Smooth muscle cell (in vitro differentiated cells): ENCODE measurements around the gene SEMA4B. TPM values are rescaled to one million over a fixed set of nuclear protein-coding genes. Genes with fewer than 3 reads are reported as not detected.

Experiments
- DNase-seq: peaks from one replicate; lab custom pipeline; 2025; ENCODE audit not compliant: unreplicated experiment; lab: John Stamatoyannopoulos, UW
- H2AFZ ChIP-seq: fragments of 200-600 bp; sonication (generic); 2 replicates; pipeline ENCODE4 v1.6.0; 2016; ENCODE audit warnings: antibody characterized with exemption, low read depth, mild to moderate bottlenecking
- H3F3A ChIP-seq: fragments of 200-600 bp; sonication (generic); 2 replicates; pipeline ENCODE4 v1.6.0; 2017; ENCODE audit warnings: antibody characterized with exemption, low read depth
- H3K27ac ChIP-seq: fragments of 200-600 bp; sonication (generic); 2 replicates; pipeline ENCODE4 v1.5.1; 2016; ENCODE audit warnings: low read depth, mild to moderate bottlenecking
- H3K27me3 ChIP-seq: fragments of 200-600 bp; sonication (generic); 2 replicates; pipeline ENCODE4 v1.6.1; 2016; ENCODE audit warnings: low read depth, mild to moderate bottlenecking
- H3K36me3 ChIP-seq: fragments of 200-600 bp; sonication (generic); 2 replicates; pipeline ENCODE4 v1.5.1; 2016; ENCODE audit warnings: low read depth
- H3K4me1 ChIP-seq: fragments of 200-600 bp; sonication (generic); 2 replicates; pipeline ENCODE4 v1.5.1; 2016; ENCODE audit warnings: low read depth
- H3K4me2 ChIP-seq: fragments of 200-600 bp; sonication (generic); 2 replicates; pipeline ENCODE4 v1.6.0; 2016; ENCODE audit warnings: mild to moderate bottlenecking
- H3K4me3 ChIP-seq: fragments of 200-600 bp; sonication (generic); 2 replicates; pipeline ENCODE4 v1.5.1; 2016; ENCODE audit warnings: mild to moderate bottlenecking
- H3K79me2 ChIP-seq: fragments of 200-600 bp; sonication (generic); 2 replicates; pipeline ENCODE4 v1.6.0; 2016; ENCODE audit warnings: low read depth, mild to moderate bottlenecking
- H3K9ac ChIP-seq: fragments of 200-600 bp; sonication (generic); 2 replicates; pipeline ENCODE4 v1.6.0; 2016; ENCODE audit warnings: low read depth
- H3K9me3 ChIP-seq: fragments of 200-600 bp; sonication (generic); replicated peaks from 2 replicates; pipeline ENCODE4 v1.5.1; 2016; ENCODE audit warnings: low read depth
- H4K20me1 ChIP-seq: fragments of 200-600 bp; sonication (generic); 2 replicates; pipeline ENCODE4 v1.6.0; 2016; ENCODE audit warnings: low read depth
- CTCF ChIP-seq: fragments of 200-600 bp; sonication (generic); IDR thresholded peaks from 2 replicates; pipeline ENCODE4 v1.5.1; 2017; ENCODE audit warnings: borderline replicate concordance, mild to moderate bottlenecking, antibody characterized with exemption; ENCODE audit not compliant: insufficient read depth, poor library complexity, severe bottlenecking
- WGBS: methylation state at CpG from one replicate; pipeline ENCODE4 v1.1.7; 2016; ENCODE audit warnings: low lambda C conversion rate; 5-methylcytosine and 5-hydroxymethylcytosine counted together
- polyA plus RNA-seq: library from polyadenylated mRNA; unstranded; fragments of >200 nt; fragmentation: Nextera tagmentation; extraction: Ambion mirVana; gene quantifications from 2 replicates; pipeline ENCODE4 v1.2.1, GENCODE V29; 2016
- total RNA-seq: library from RNA; depleted of rRNA; stranded (reverse); fragments of >200 nt; gene quantifications from 2 replicates; pipeline ENCODE4 v1.2.3, GENCODE V29; 2014

Gene SEMA4B
- total and polyA plus RNA-seq, 2 experiments from 2014 or later, result 29.6 to 51.4 TPM

GRCh38 chr15:90231028-90232017 lies 30.2 kb downstream of the SEMA4B start:
- peaks cover 11% of the 10 kb centered on the region for H3K4me1 ChIP-seq
- no peak overlapping the region for H2AFZ ChIP-seq
- WGBS, result 94% methylated on average over 27 of the region's 27 CpGs
- no peak for DNase-seq
- H3K27ac ChIP-seq, result no peak overlapping the region
- H3K4me2 ChIP-seq, result no peak overlapping the region
- H3K9me3 ChIP-seq, result no peaks in the 10 kb centered on the region
- H3K4me3 ChIP-seq, result no peak overlapping the region
- H3K27me3 ChIP-seq, result no peaks in the 10 kb centered on the region
- no peaks in the 10 kb centered on the region for H3K36me3 ChIP-seq
- H4K20me1 ChIP-seq, result peaks cover 10% of the 10 kb centered on the region
- H3K9ac ChIP-seq, result no peak overlapping the region
- TF ChIP-seq CTCF, result no peak
- no peaks in the 10 kb centered on the region for H3F3A ChIP-seq
- peaks cover 6% of the 10 kb centered on the region for H3K79me2 ChIP-seq

- Histone ChIP-seq H3K4me2 (peak overlapping the region; percentile 88), H2AFZ (no peak overlapping the region), H3K27me3 (no peaks in the 10 kb centered on the region), H3K9me3 (no peaks in the 10 kb centered on the region), H3K27ac (no peak overlapping the region), H3K4me3 (peak overlapping the region; percentile 81), H4K20me1 (peaks cover 10% of the 10 kb centered on the region), H3K4me1 (peaks cover 11% of the 10 kb centered on the region), H3K9ac (no peak overlapping the region), H3K36me3 (no peaks in the 10 kb centered on the region), H3F3A (no peaks in the 10 kb centered on the region), H3K79me2 (peaks cover 6% of the 10 kb centered on the region)
- DNase-seq, result no peak
- WGBS, result 96% methylated on average over 13 of the region's 13 CpGs
- TF ChIP-seq CTCF, result no peak
Observed at GRCh38 chr15:90232196-90232595, 31.1 kb downstream of the SEMA4B start.

GRCh38 chr15:90232941-90233386 lies 31.8 kb downstream of the SEMA4B start:
- peak overlapping the region; percentile 81 for H3K9ac ChIP-seq
- 9% methylated on average over 9 of the region's 9 CpGs for WGBS
- H3K4me3 ChIP-seq, result peak overlapping the region; percentile 81
- H4K20me1 ChIP-seq, result peaks cover 10% of the 10 kb centered on the region
- no peak for DNase-seq
- no peaks in the 10 kb centered on the region for H3K36me3 ChIP-seq
- no peaks in the 10 kb centered on the region for H3K9me3 ChIP-seq
- no peak overlapping the region for H2AFZ ChIP-seq
- H3K27ac ChIP-seq, result peak overlapping the region; percentile 72
- no peaks in the 10 kb centered on the region for H3K27me3 ChIP-seq
- no peaks in the 10 kb centered on the region for H3F3A ChIP-seq
- peak overlapping the region; percentile 88 for H3K4me2 ChIP-seq
- peaks cover 6% of the 10 kb centered on the region for H3K79me2 ChIP-seq
- TF ChIP-seq CTCF, result peak; percentile 19
- H3K4me1 ChIP-seq, result peaks cover 11% of the 10 kb centered on the region
